CD4-positive, alpha-beta memory T cell (primary cell): ENCODE data around the gene EBF4. TPM values are rescaled to one million over a fixed set of nuclear protein-coding genes. Genes with fewer than 3 reads are reported as not detected.

Source experiments
- CTCF ChIA-PET: fragments of 350-600 bp; sonication (Branson Sonifier 250); formaldehyde crosslinking; loops from one replicate; lab custom pipeline; 2021; ENCODE audit warnings: inconsistent platforms; ENCODE audit not compliant: partially characterized antibody; lab: Charles Lee
- POLR2A ChIA-PET: fragments of 350-600 bp; sonication (Branson Sonifier 250); formaldehyde crosslinking; loops from one replicate; lab custom pipeline; 2021; ENCODE audit not compliant: partially characterized antibody; lab: Charles Lee
- DNase-seq, 5 donors: peaks; one replicate each; pipeline versions ENCODE4 v3.0.0 to v3.0.0-alpha.2; 2020 to 2022; ENCODE audit warnings: mixed read lengths in 1 of 5
- H3K27ac ChIP-seq: one replicate; pipeline ENCODE4 v1.7.0; 2013; ENCODE audit warnings: low read depth, low read length
- H3K27me3 ChIP-seq: 2 replicates; pipeline ENCODE4 v1.7.0; 2013; ENCODE audit warnings: mild to moderate bottlenecking, low read length, moderate library complexity; ENCODE audit not compliant: insufficient read depth
- H3K36me3 ChIP-seq: 2 replicates; pipeline ENCODE4 v1.7.0; 2013; ENCODE audit warnings: mild to moderate bottlenecking, low read length, moderate library complexity; ENCODE audit not compliant: insufficient read depth
- H3K4me1 ChIP-seq: 2 replicates; pipeline ENCODE4 v1.7.0; 2013; ENCODE audit warnings: mild to moderate bottlenecking, low read length, moderate library complexity; ENCODE audit not compliant: insufficient read depth
- H3K4me3 ChIP-seq, 2 donors: one replicate each; pipeline ENCODE4 v1.7.0; 2013; ENCODE audit warnings: low read length in 2 of 2, mild to moderate bottlenecking in 1 of 2
- H3K9me3 ChIP-seq, 2 donors: one replicate each; pipeline ENCODE4 v1.7.0; 2013; ENCODE audit warnings: low read length in 2 of 2, control low read depth in 1 of 2; ENCODE audit not compliant: control insufficient read depth in 1 of 2
- H3K27ac Mint-ChIP-seq, 7 donors: one replicate each; pipeline ENCODE4 v1.8.0; 2020 to 2021; ENCODE audit warnings: mixed read lengths in 7 of 7, mild to moderate bottlenecking in 6 of 7, inconsistent platforms in 3 of 7, moderate library complexity in 3 of 7
- H3K27me3 Mint-ChIP-seq, 2 donors: one replicate each; pipeline ENCODE4 v1.8.0; 2020 to 2021; ENCODE audit warnings: mixed read lengths in 2 of 2
- H3K36me3 Mint-ChIP-seq, 2 donors: one replicate each; pipeline ENCODE4 v1.8.0; 2020 to 2021; ENCODE audit warnings: mixed read lengths in 2 of 2, inconsistent platforms in 1 of 2, mild to moderate bottlenecking in 1 of 2
- H3K4me1 Mint-ChIP-seq, 4 donors: one replicate each; pipeline ENCODE4 v1.8.0; 2020 to 2021; ENCODE audit warnings: mixed read lengths in 4 of 4, mild to moderate bottlenecking in 1 of 4
- H3K4me3 Mint-ChIP-seq, 8 donors: one replicate each; pipeline ENCODE4 v1.8.0; 2020 to 2021; ENCODE audit warnings: mixed read lengths in 8 of 8, mild to moderate bottlenecking in 7 of 8, moderate library complexity in 6 of 8, inconsistent platforms in 3 of 8
- H3K9me3 Mint-ChIP-seq, 8 donors: one replicate each; pipeline ENCODE4 v1.8.0; 2020 to 2021; ENCODE audit warnings: mixed read lengths in 8 of 8, mild to moderate bottlenecking in 5 of 8, inconsistent platforms in 3 of 8, moderate library complexity in 1 of 8
- intact Hi-C: fragments of 100-400 bp; cut with micrococcal nuclease; formaldehyde crosslinking; loops from one replicate; pipeline ENCODE4 v1.15.1; 2023
- polyA plus RNA-seq, 2 donors: library from polyadenylated mRNA; unstranded; fragments of 300-500 nt; fragmentation: Illumina TruSeq; gene quantifications; one replicate each; pipeline ENCODE4 v1.2.3, GENCODE V29; 2021
- total RNA-seq, 2 experiments: library from RNA; stranded (reverse); gene quantifications; one replicate each; pipeline ENCODE4 v1.2.3, GENCODE V29; 2021

The EBF4 gene
- total and polyA plus RNA-seq, 4 experiments from 2014 or later, result 0.65 to 3.1 (median 2.8) TPM; not detected in 1

DNA sequence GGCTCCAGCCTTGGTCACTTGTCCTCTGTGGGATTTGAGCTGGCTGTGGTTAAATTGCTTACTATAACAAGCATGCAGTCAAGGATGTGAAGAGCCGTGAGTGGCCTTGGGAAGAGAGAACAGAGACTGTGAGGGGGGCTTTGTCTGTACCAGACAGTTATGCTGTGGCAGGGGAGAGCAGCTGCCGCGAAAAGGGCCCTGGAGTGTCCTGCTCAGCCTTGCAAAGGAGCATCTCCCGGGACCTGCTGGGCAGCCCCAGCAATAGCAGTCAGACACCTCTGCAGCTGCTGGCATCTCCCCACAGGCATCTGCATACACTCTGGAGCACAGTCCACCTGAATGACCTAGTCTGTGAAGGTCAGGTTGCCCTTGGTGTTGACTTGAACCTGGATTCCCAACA is 6.3 kb downstream of the EBF4 start:
- Histone ChIP-seq H3K9me3 (no peaks in the 10 kb centered on the region), H3K27me3 (peaks cover 19% of the 10 kb centered on the region), H3K4me3 (no peak overlapping the region), H3K4me1 (no peaks in the 10 kb centered on the region), H3K36me3 (no peaks in the 10 kb centered on the region), H3K27ac (no peak overlapping the region)
- ChIA-PET CTCF (interaction anchor here (0.5 to 1.2 kb wide), 2 partner anchors 14 to 175 kb away, joined by 3 to 4 read pairs; no protein-coding TSS in a partner anchor), POLR2A (interaction anchor here (0.7 kb wide), 1 partner anchor 46 kb away, joined by 3 read pairs; the partner anchor contains the start of gene NOP56)
- H3K4me3 Mint-ChIP-seq, result no peak overlapping the region
- no peaks in the 10 kb centered on the region for H3K4me1 Mint-ChIP-seq
- intact Hi-C loops, result loop anchor here (10.0 kb wide), 1 partner anchor 416 kb away; no protein-coding TSS in a partner anchor
- H3K27me3 Mint-ChIP-seq, result peaks cover 26 to 32% of the 10 kb centered on the region in 2 donors
- no peaks in the 10 kb centered on the region for H3K36me3 Mint-ChIP-seq
- H3K27ac Mint-ChIP-seq, result no peak overlapping the region
- DNase-seq, result no peak
- no peaks in the 10 kb centered on the region for H3K9me3 Mint-ChIP-seq

DNA sequence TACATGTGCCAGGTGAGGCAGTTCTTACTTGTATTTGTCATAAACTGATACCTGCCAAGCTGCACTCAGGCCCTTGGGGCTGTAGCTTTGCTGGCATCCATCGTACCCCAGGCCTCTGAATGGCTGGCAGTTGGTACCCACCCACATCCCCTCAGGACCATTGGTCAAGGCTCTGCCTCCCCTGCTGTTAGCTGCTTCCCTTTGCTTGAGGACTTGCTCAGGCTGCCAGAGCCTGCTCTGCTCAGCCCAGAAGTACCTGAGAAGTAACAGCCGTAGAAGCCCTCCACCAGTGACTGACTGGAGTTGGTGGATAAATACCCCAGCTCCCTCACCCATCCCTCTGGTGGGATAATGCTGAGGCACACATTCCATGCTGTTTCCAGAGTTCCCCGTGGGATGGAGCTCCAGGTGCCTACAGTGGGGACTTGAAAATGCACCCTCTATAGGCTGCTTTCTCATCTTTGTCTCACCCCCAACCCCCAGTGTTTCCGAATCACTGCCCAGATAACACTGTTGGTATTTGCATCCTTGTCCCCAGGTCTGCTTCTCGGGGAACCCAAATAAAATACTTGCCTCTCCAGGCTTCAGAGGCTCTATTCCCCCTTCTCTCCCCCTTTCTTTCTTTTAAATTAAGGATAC is 7.3 kb downstream of the EBF4 start:
- Mint-ChIP-seq H3K27ac (no peak overlapping the region), H3K9me3 (no peaks in the 10 kb centered on the region), H3K36me3 (no peaks in the 10 kb centered on the region), H3K4me3 (no peak overlapping the region), H3K4me1 (no peaks in the 10 kb centered on the region), H3K27me3 (peaks cover 21 to 26% of the 10 kb centered on the region in 2 donors)
- no peak for DNase-seq
- H3K27ac ChIP-seq, result no peak overlapping the region
- no peaks in the 10 kb centered on the region for H3K36me3 ChIP-seq
- no peak overlapping the region for H3K4me3 ChIP-seq
- intact Hi-C loops, result loop anchor here (10.0 kb wide), 1 partner anchor 415 kb away; no protein-coding TSS in a partner anchor
- no peaks in the 10 kb centered on the region for H3K4me1 ChIP-seq
- H3K27me3 ChIP-seq, result peaks cover 9% of the 10 kb centered on the region
- POLR2A ChIA-PET, result no interaction called here
- CTCF ChIA-PET, result interaction anchor here (0.9 kb wide), 1 partner anchor 13 kb away, joined by 4 read pairs; no protein-coding TSS in a partner anchor
- H3K9me3 ChIP-seq, result no peaks in the 10 kb centered on the region

- Histone ChIP-seq H3K36me3 (no peaks in the 10 kb centered on the region), H3K27ac (no peak overlapping the region), H3K9me3 (no peaks in the 10 kb centered on the region), H3K4me1 (no peaks in the 10 kb centered on the region), H3K4me3 (no peak overlapping the region), H3K27me3 (no peaks in the 10 kb centered on the region)
- intact Hi-C loops, result no loop called here
- H3K4me1 Mint-ChIP-seq, result no peaks in the 10 kb centered on the region
- ChIA-PET POLR2A (no interaction called here), CTCF (interaction anchor here (1.3 to 2.2 kb wide), 3 partner anchors 10 to 13 kb away, joined by 3 to 6 read pairs (median 6); no protein-coding TSS in a partner anchor)
- H3K27ac Mint-ChIP-seq, result no peak overlapping the region
- no peaks in the 10 kb centered on the region for H3K9me3 Mint-ChIP-seq
- no peak for DNase-seq
- H3K36me3 Mint-ChIP-seq, result no peaks in the 10 kb centered on the region
- H3K27me3 Mint-ChIP-seq, result peaks cover 12 to 17% of the 10 kb centered on the region in 2 donors
- H3K4me3 Mint-ChIP-seq, result no peak overlapping the region
These were observed 8.5 kb downstream of the EBF4 start for GRCh38 chr20:2700913-2701620.

DNA sequence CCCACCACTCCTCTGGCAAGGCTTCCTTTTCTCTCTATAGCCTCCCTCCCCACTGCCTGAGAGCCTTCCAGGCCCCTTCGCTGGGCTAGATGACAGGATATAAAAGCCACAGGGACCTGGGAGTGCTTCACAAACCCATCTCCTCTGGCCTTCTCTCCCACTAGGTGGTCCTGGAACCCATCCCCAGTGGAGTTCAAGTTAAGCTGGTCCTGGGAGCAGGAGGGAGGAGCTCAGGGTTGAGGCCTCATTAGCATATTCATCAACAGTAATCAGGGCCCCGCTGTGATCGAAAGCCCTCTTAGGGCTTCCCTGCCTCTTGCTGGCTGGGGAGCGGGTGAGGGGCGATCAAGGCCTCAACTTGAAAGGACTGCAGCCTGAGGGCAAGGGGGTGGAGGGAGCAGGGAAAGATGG is 9.1 kb downstream of the EBF4 start:
- POLR2A ChIA-PET, result no interaction called here
- Histone ChIP-seq H3K27ac (no peak overlapping the region), H3K27me3 (no peaks in the 10 kb centered on the region), H3K36me3 (no peaks in the 10 kb centered on the region), H3K4me3 (no peak overlapping the region), H3K9me3 (no peaks in the 10 kb centered on the region), H3K4me1 (no peaks in the 10 kb centered on the region)
- H3K9me3 Mint-ChIP-seq, result no peaks in the 10 kb centered on the region
- H3K27ac Mint-ChIP-seq, result no peak overlapping the region
- no peaks in the 10 kb centered on the region for H3K36me3 Mint-ChIP-seq
- intact Hi-C loops, result no loop called here
- no peak overlapping the region for H3K4me3 Mint-ChIP-seq
- peaks cover 9 to 13% of the 10 kb centered on the region in 2 donors for H3K27me3 Mint-ChIP-seq
- no peak for DNase-seq
- CTCF ChIA-PET, result interaction anchor here (1.3 to 2.2 kb wide), 4 partner anchors 9 to 13 kb away, joined by 3 to 6 read pairs (median 6); no protein-coding TSS in a partner anchor
- H3K4me1 Mint-ChIP-seq, result no peaks in the 10 kb centered on the region

- H3K27ac ChIP-seq, result no peak overlapping the region
- no peak for DNase-seq
- ChIA-PET CTCF (interaction anchor here (1.0 to 1.9 kb wide), 2 partner anchors 10 kb away, joined by 5 read pairs; no protein-coding TSS in a partner anchor), POLR2A (no interaction called here)
- no peaks in the 10 kb centered on the region for H3K36me3 ChIP-seq
- no peaks in the 10 kb centered on the region for H3K9me3 ChIP-seq
- no peaks in the 10 kb centered on the region for H3K4me1 ChIP-seq
- no peak overlapping the region for H3K4me3 ChIP-seq
- peaks cover 6 to 9% of the 10 kb centered on the region in 2 donors for H3K27me3 Mint-ChIP-seq
- H3K27me3 ChIP-seq, result no peaks in the 10 kb centered on the region
- intact Hi-C loops, result no loop called here
- H3K4me1 Mint-ChIP-seq, result no peaks in the 10 kb centered on the region
- no peak overlapping the region for H3K4me3 Mint-ChIP-seq
- no peaks in the 10 kb centered on the region for H3K9me3 Mint-ChIP-seq
- no peaks in the 10 kb centered on the region for H3K36me3 Mint-ChIP-seq
- H3K27ac Mint-ChIP-seq, result no peak overlapping the region
These were observed 11.3 kb downstream of the EBF4 start for GRCh38 chr20:2703716-2704475.

DNA sequence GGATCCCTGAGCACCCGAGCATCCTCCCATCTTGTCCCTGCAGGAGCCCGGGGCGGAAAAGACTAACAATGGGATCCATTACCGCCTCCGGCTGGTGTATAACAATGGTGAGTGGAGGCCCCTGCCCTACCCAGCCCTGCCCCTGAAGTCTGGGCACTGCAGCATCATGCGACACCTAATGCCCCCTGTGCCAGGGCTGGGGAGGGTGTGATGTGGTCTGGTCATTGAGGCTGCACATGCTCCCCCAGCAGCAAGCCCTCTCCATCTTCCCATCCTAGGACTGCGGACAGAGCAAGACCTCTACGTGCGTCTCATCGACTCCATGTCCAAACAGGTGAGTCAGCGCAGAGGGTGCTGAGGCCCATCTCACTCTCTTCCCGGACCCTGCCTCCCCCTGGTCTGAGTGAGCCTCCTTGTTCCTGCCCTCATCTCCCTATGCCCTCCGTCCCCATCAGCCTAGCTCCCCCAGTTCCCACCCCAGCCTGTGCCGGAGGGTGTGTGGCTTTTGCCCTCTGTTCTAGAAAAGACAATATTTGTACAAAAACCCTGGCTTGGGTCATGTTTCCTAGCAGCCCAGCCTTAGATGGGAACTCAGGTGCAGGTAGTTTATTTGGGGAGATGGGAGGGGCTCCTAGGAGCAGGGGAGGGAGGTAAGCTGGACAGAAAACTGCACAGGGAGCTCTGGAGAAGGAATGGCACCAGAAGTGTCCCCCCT is 13.5 kb downstream of the EBF4 start:
- Mint-ChIP-seq H3K4me3 (no peak overlapping the region), H3K36me3 (no peaks in the 10 kb centered on the region), H3K9me3 (no peaks in the 10 kb centered on the region), H3K27me3 (peaks cover 0 to 3% of the 10 kb centered on the region in 2 donors), H3K27ac (no peak overlapping the region), H3K4me1 (no peaks in the 10 kb centered on the region)
- no peaks in the 10 kb centered on the region for H3K36me3 ChIP-seq
- no peak overlapping the region for H3K27ac ChIP-seq
- H3K4me3 ChIP-seq, result no peak overlapping the region
- ChIA-PET POLR2A (no interaction called here), CTCF (interaction anchor here (1.2 kb wide), 1 partner anchor 38 kb away, joined by 3 read pairs; no protein-coding TSS in a partner anchor)
- no peaks in the 10 kb centered on the region for H3K9me3 ChIP-seq
- no peak for DNase-seq
- intact Hi-C loops, result no loop called here
- H3K4me1 ChIP-seq, result no peaks in the 10 kb centered on the region
- no peaks in the 10 kb centered on the region for H3K27me3 ChIP-seq
